Esophagus muscularis mucosa (tissue), 4 donors: Measurements from ENCODE around the gene RXFP3. TPM values are rescaled to one million over a fixed set of nuclear protein-coding genes. Genes with fewer than 3 reads are reported as not detected.

Experiments
- DNase-seq: peaks from one replicate; pipeline ENCODE4 v3.0.0-alpha.2; 2017; ENCODE audit errors: extremely low spot score
- H3K27ac ChIP-seq, 4 donors: fragments of 200-600 bp; sonication (generic); replicated peaks in 1 of 4; 1 replicate in 3 of 4; 2 replicates in 1 of 4; pipeline ENCODE4 v1.5.1; 2016 to 2019; ENCODE audit warnings: mild to moderate bottlenecking in 1 of 4
- H3K27me3 ChIP-seq, 4 donors: fragments of 200-600 bp; sonication (generic); one replicate each; pipeline versions ENCODE4 v1.5.1 to v1.6.0; 2016 to 2019
- H3K36me3 ChIP-seq, 4 donors: fragments of 200-600 bp; sonication (generic); one replicate each; pipeline ENCODE4 v1.5.1; 2016 to 2019
- H3K4me1 ChIP-seq, 4 donors: fragments of 200-600 bp; sonication (generic); one replicate each; pipeline ENCODE4 v1.5.1; 2016 to 2019
- H3K4me3 ChIP-seq, 4 donors: fragments of 200-600 bp; sonication (generic); 1 replicate in 2 of 4; 2 replicates in 2 of 4; pipeline ENCODE4 v1.5.1; 2016 to 2019; ENCODE audit warnings: mild to moderate bottlenecking in 4 of 4, moderate library complexity in 1 of 4
- H3K9me3 ChIP-seq, 4 donors: fragments of 200-600 bp; sonication (generic); 1 replicate in 3 of 4; 2 replicates in 1 of 4; pipeline ENCODE4 v1.5.1; 2016 to 2019
- EP300 ChIP-seq: sonication (generic); formaldehyde crosslinking; IDR thresholded peaks from one replicate; pipeline ENCODE4 v1.6.1; 2017; ENCODE audit warnings: antibody characterized with exemption
- POLR2A ChIP-seq: fragments of 450-650 bp; IDR thresholded peaks from one replicate; pipeline ENCODE4 v1.6.1; 2017; ENCODE audit warnings: antibody characterized with exemption, moderate library complexity, mild to moderate bottlenecking, low read depth
- POLR2AphosphoS5 ChIP-seq, 2 donors: sonication (generic); formaldehyde crosslinking; IDR thresholded peaks; one replicate each; pipeline ENCODE4 v1.6.1; 2017; ENCODE audit warnings: antibody characterized with exemption in 2 of 2
- WGBS: methylation state at CpG from one replicate; pipeline ENCODE4 v1.1.5; 2018; 5-methylcytosine and 5-hydroxymethylcytosine counted together
- intact Hi-C: fragments of 100-400 bp; cut with DNase I; formaldehyde crosslinking; loops from one replicate; pipeline ENCODE4 v1.15.1; 2023
- total RNA-seq, 4 donors: library from RNA; depleted of rRNA; stranded (reverse); fragments of >200 nt; gene quantifications; one replicate each; pipeline versions ENCODE4 v1.1.0 to v1.2.1, GENCODE V29; 2016
- TF ChIP-seq, protein P1 (sequence below), 3 experiments: fragments of 200-600 bp in 2 of 3; fragments of 450-650 bp in 1 of 3; sonication (generic) in 2 of 3; IDR thresholded peaks; one replicate each; pipeline ENCODE4 v1.5.1; 2017 to 2019; ENCODE audit warnings: antibody characterized with exemption in 3 of 3, mild to moderate bottlenecking in 2 of 3, moderate library complexity in 1 of 3

Gene RXFP3
- total RNA-seq, 4 donors from 2014 or later, result not detected

DNA sequence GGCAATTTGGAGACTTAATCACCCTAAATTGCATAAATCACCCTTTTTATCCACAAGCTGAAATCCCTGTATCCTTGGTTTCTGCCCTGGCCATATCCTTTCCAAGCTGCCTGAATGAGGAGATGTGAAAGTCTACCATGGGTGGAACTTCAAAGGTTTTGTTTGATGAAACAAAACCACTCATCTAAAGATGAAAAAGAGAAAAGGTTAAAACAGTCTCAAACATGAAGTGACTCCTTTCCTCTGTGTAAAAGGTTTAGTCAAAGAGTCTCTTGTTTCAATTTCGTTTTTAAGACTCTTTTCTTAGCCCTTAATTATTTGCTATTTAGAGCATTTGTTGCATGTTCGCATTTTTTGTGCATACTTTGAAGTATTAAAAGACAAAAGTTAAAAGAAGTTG, 37.1 kb downstream of the RXFP3 start:
- Histone ChIP-seq H3K4me1 (peaks cover 0 to 19% (median 12%) of the 10 kb centered on the region in 4 donors), H3K36me3 (no peaks in the 10 kb centered on the region), H3K27ac (no peak overlapping the region), H3K4me3 (no peak overlapping the region), H3K9me3 (no peaks in the 10 kb centered on the region), H3K27me3 (no peaks in the 10 kb centered on the region)
- DNase-seq, result no peak
- TF ChIP-seq, protein P1, sequence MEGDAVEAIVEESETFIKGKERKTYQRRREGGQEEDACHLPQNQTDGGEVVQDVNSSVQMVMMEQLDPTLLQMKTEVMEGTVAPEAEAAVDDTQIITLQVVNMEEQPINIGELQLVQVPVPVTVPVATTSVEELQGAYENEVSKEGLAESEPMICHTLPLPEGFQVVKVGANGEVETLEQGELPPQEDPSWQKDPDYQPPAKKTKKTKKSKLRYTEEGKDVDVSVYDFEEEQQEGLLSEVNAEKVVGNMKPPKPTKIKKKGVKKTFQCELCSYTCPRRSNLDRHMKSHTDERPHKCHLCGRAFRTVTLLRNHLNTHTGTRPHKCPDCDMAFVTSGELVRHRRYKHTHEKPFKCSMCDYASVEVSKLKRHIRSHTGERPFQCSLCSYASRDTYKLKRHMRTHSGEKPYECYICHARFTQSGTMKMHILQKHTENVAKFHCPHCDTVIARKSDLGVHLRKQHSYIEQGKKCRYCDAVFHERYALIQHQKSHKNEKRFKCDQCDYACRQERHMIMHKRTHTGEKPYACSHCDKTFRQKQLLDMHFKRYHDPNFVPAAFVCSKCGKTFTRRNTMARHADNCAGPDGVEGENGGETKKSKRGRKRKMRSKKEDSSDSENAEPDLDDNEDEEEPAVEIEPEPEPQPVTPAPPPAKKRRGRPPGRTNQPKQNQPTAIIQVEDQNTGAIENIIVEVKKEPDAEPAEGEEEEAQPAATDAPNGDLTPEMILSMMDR (IDR thresholded peaks at IDR 0.05), result no peak
- TF ChIP-seq POLR2A, result no peak
- no peak for TF ChIP-seq POLR2AphosphoS5 (IDR thresholded peaks at IDR 0.05)
- TF ChIP-seq EP300, result no peak
- intact Hi-C loops, result no loop called here
- WGBS, result 76% methylated on average over 2 of the region's 2 CpGs

GRCh38 chr5:33975852-33976251, 39.7 kb downstream of the RXFP3 start:
- Histone ChIP-seq H3K4me3 (no peak overlapping the region), H3K36me3 (no peaks in the 10 kb centered on the region), H3K4me1 (peaks cover 0 to 14% (median 12%) of the 10 kb centered on the region in 4 donors), H3K9me3 (no peaks in the 10 kb centered on the region), H3K27me3 (no peaks in the 10 kb centered on the region), H3K27ac (no peak overlapping the region)
- intact Hi-C loops, result no loop called here
- WGBS, result 21% methylated on average over 5 of the region's 5 CpGs
- TF ChIP-seq POLR2AphosphoS5 (IDR thresholded peaks at IDR 0.05) (no peak), EP300 (no peak), POLR2A (no peak)
- DNase-seq, result no peak

GRCh38 chr5:33976307-33976706, 40.1 kb downstream of the RXFP3 start:
- 50% methylated on average over 1 of the region's 1 CpG for WGBS
- Histone ChIP-seq H3K4me1 (peaks cover 0 to 14% (median 12%) of the 10 kb centered on the region in 4 donors), H3K27me3 (no peaks in the 10 kb centered on the region), H3K4me3 (no peak overlapping the region), H3K36me3 (no peaks in the 10 kb centered on the region), H3K9me3 (no peaks in the 10 kb centered on the region), H3K27ac (no peak overlapping the region)
- no peak for TF ChIP-seq POLR2AphosphoS5 (IDR thresholded peaks at IDR 0.05)
- TF ChIP-seq, protein P1 (IDR thresholded peaks at IDR 0.05), result no peak
- no peak for TF ChIP-seq POLR2A
- TF ChIP-seq EP300, result no peak
- intact Hi-C loops, result no loop called here
- no peak for DNase-seq

DNA sequence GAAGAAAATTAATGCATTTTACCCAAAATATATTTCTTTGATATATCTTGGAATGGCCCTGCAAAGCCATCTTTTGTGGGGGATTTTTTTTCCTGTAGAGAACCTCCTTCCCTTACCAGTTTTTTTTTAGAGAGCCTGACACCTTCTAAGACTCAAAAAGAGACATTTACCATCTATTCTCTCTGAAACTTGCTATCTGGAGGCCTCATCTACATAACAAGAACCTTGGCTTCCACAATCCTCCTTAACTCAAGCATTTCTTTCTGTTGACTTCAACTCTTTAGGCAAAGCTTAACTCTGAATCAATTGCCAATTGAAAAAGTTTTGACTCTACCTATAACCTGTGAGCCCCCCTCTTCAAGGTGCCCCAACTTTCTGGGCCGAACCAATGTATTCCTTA, 42.1 kb downstream of the RXFP3 start:
- intact Hi-C loops, result no loop called here
- Histone ChIP-seq H3K4me3 (no peak overlapping the region), H3K9me3 (no peaks in the 10 kb centered on the region), H3K4me1 (peaks cover 0 to 14% (median 12%) of the 10 kb centered on the region in 4 donors), H3K27me3 (no peaks in the 10 kb centered on the region), H3K36me3 (no peaks in the 10 kb centered on the region), H3K27ac (no peak overlapping the region)
- TF ChIP-seq, protein P1 (IDR thresholded peaks at IDR 0.05), result no peak
- TF ChIP-seq POLR2AphosphoS5 (IDR thresholded peaks at IDR 0.05) (no peak), EP300 (no peak), POLR2A (no peak)
- WGBS, result 90% methylated on average over 1 of the region's 1 CpG
- no peak for DNase-seq

DNA sequence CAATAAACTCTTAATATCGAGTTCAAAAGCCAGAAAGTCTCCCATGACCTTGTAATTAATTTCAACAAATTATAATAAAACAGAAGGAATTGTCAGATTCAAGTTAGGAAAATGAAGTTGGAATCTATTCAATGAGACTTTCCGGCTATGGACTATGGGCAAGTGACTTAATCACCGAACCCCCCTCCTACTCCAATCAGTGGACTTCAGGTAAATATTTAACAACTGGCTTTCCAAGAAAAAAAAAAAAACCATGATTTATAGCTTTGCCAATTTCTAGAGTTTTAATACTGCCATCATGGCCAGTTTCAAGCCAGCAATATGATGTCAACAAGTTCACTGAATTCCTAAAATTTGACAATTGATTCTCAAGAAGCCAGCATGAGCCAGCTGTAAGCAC, 43.8 kb downstream of the RXFP3 start:
- H3K9me3 ChIP-seq, result no peaks in the 10 kb centered on the region
- TF ChIP-seq EP300 (no peak), POLR2A (no peak), POLR2AphosphoS5 (IDR thresholded peaks at IDR 0.05) (no peak)
- TF ChIP-seq, protein P1 (IDR thresholded peaks at IDR 0.05), result no peak
- intact Hi-C loops, result no loop called here
- no peak for DNase-seq
- H3K27ac ChIP-seq, result no peak overlapping the region
- no peak overlapping the region for H3K4me3 ChIP-seq
- 90% methylated on average over 3 of the region's 3 CpGs for WGBS
- H3K27me3 ChIP-seq, result no peaks in the 10 kb centered on the region
- H3K4me1 ChIP-seq, result peaks cover 0 to 14% (median 12%) of the 10 kb centered on the region in 4 donors
- H3K36me3 ChIP-seq, result no peaks in the 10 kb centered on the region
